ENCODE measurements around the gene MTERF4.

Gene MTERF4

DNA sequence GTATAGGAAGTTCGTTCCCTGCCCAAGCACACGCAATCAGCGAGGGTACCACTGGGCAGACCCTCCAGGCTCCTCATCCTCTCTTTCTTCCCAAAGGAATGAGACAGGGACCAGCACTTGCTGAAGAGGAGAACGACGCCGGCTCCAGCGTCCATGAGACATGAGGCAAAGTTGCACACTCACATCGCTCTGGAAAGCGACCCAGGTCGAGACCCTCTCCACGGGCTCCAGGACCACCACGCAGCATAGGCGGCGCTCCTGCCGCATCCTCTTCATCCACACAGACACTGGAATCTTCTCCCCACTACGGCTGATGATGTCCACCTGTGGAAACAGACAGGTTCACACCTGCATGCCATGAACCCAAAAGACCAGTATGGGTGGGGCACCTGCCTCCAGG is 36.4 kb upstream of the MTERF4 start:
- H3K4me3 Mint-ChIP-seq = no peak overlapping the region
- H3K36me3 Mint-ChIP-seq (ENCODE audit: low read depth) = peaks cover 22% of the 10 kb centered on the region
- no peak for DNase-seq
- H3K27me3 Mint-ChIP-seq = no peaks in the 10 kb centered on the region
- H3K9me3 Mint-ChIP-seq = no peaks in the 10 kb centered on the region
- ATAC-seq = no peak
- no peak overlapping the region for H3K27ac Mint-ChIP-seq
- H3K4me1 Mint-ChIP-seq = no peaks in the 10 kb centered on the region

DNA sequence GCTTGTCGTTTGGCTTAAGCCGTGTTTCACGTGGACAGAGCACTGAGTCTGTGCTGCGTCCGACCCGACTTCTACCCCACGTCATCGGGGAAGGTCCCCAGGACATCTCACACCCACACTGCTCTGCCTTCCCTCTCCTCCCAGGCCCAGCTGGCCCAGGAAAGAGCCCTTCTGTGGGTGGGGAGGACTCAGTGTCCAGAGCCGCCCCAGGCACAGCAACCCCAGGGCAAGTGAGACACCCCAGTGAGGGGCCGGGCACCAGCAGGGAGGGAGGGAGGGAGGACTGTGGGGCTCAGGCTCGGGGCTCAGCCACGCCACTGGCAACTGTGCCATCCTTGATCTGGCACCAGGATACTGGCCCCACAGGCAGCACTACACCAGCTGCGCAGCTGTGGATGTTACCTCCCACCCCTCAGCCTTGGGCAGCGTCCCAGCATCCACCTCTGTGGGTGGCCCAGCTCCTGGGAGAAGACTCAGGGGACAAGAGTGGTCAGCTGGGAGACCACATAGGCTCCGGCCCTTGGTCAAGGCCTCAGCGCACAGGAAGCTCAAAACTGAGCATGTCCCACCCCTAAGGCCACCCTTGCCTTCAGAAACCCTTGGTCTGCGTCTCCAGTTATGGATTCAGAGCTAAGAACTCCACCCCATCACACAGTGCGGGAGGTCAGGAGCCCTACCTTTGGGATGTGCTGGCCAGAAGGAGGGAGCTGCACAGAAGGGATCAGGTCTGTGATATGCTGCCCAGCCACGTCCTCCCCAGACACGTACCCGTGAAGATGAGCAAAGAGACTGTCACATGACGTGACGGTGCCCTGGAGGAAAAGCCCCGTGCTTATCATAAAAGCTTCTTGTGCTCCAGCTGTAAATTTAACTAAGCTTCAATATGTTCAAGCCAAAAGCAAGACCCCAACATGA is 35.4 kb upstream of the MTERF4 start:
- H3K9me3 Mint-ChIP-seq = no peaks in the 10 kb centered on the region
- peaks cover 29% of the 10 kb centered on the region for H3K36me3 Mint-ChIP-seq (ENCODE audit: low read depth)
- no peak for ATAC-seq
- no peak overlapping the region for H3K4me3 Mint-ChIP-seq
- no peaks in the 10 kb centered on the region for H3K4me1 Mint-ChIP-seq
- H3K27me3 Mint-ChIP-seq = no peaks in the 10 kb centered on the region
- DNase-seq = no peak
- no peak overlapping the region for H3K27ac Mint-ChIP-seq

DNA sequence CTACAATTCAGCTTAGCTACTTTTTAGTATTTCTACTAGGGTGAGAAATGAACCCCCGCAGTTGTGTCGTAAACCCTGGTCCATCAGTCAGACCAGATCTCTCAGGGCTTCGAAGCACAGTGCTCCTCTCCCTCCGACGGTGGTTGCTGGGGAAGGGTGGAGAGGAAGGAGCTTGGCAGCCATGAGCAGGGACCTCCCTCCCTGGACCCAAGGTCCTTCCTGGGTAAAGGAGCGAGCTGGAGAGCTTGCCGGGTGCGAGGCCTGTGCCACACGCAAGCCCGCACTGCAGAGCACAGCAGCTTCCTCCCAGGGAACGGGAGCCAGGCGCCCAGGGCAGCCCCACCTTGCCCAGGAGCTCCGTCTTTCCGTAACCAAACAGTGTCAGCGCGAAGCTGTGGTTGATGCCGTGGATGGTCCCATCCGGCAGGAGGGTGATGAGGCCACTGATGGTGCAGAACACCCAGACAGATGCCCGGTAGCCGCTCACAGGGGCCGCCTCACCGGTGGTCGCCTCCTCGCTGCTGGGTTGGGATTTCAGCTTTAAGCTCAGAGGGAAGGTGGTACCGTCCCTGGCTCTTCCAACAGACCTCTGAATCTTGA is 34.7 kb upstream of the MTERF4 start:
- H3K27me3 Mint-ChIP-seq = no peaks in the 10 kb centered on the region
- DNase-seq (no peak), ATAC-seq (no peak)
- H3K9me3 Mint-ChIP-seq = no peaks in the 10 kb centered on the region
- H3K4me3 Mint-ChIP-seq = no peak overlapping the region
- no peaks in the 10 kb centered on the region for H3K4me1 Mint-ChIP-seq
- H3K27ac Mint-ChIP-seq = no peak overlapping the region
- H3K36me3 Mint-ChIP-seq (ENCODE audit: low read depth) = peaks cover 26% of the 10 kb centered on the region

DNA sequence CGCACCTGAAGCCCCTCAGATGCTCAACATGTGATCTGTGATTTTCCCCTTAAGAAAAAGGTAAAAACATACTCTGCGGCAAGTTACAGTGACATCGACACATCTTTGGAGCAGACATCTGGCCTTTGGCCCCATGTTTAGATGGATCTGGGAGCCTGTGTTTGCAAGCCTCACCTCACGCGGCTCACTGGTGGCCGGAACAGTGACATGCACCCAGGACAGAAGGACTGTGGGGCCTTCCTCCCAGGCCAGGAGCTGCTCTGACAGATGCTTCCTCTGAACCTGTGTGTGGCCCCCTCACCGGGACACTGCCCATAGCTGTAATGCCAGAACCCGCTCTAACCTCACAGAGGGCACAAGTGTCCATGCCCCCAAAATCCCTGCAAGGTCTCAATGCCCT is 34.1 kb upstream of the MTERF4 start:
- no peak for ATAC-seq
- Mint-ChIP-seq H3K4me1 (no peaks in the 10 kb centered on the region), H3K36me3 (ENCODE audit: low read depth) (peaks cover 24% of the 10 kb centered on the region), H3K9me3 (no peaks in the 10 kb centered on the region), H3K27me3 (no peaks in the 10 kb centered on the region), H3K4me3 (no peak overlapping the region), H3K27ac (no peak overlapping the region)
- no peak for DNase-seq

DNA sequence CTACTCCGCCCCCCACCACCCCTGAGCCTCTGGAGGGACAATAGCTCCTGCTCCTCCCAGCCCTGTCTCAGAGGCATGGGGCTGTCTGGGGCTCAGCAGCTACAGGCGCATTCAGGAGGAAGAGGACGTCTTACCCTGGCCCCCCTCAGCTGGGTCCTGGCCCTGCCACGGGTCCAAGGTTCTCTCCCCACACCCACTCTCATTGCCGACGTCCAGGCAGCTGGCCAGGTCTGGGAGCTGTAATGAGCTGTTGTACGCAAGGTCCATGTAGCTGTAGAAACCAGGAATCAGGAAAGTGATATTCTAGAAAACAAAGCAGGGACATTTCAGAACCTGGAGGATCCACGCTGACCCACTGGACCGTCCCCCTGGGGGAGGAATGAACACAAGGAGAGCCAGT is 33.6 kb upstream of the MTERF4 start:
- Mint-ChIP-seq H3K27me3 (no peaks in the 10 kb centered on the region), H3K9me3 (no peaks in the 10 kb centered on the region), H3K27ac (no peak overlapping the region), H3K36me3 (ENCODE audit: low read depth) (peaks cover 25% of the 10 kb centered on the region), H3K4me3 (no peak overlapping the region), H3K4me1 (no peaks in the 10 kb centered on the region)
- ATAC-seq (no peak), DNase-seq (no peak)

DNA sequence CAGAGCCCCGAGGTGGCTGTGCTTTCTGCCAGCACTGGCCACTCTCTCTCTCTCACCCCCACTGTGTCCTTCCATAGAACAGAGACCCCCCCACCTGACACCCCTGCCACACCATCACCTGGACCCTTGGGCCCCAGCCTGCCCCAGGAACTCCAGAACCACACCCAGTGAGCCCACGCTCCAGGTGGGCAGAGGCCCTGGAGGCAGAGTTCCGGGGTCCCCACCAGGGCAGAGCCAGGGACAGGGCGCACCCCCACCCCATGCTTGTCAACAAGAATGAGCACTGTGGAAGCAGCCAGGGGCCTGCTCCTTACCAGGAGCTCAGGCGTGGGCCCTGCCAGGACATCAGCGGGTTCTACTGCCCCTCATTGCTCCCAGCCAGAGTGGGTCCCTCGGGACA is 32.6 kb upstream of the MTERF4 start:
- DNase-seq (no peak), ATAC-seq (no peak)
- no peaks in the 10 kb centered on the region for H3K27me3 Mint-ChIP-seq
- no peak overlapping the region for H3K4me3 Mint-ChIP-seq
- peaks cover 28% of the 10 kb centered on the region for H3K36me3 Mint-ChIP-seq (ENCODE audit: low read depth)
- no peak overlapping the region for H3K27ac Mint-ChIP-seq
- H3K4me1 Mint-ChIP-seq = peaks cover under 1% of the 10 kb centered on the region
- H3K9me3 Mint-ChIP-seq = no peaks in the 10 kb centered on the region

DNA sequence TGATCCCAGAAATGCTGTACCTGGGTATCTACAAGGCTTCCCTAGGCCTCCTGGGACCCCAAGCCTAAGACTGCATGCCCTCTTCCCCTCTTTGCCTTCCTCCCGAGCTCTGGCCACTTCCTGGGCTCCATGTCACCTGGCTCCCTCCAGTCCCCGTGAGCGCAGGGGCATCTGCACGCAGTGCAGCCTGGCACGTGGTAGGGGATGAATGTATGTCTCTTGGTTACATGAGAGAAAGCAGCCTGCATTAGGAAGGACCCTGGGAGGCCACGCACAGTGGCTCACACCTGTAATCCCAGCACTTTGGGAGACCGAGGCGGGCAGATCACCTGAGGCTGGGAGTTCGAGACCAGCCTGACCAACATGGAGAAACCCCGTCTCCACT is 31.3 kb upstream of the MTERF4 start:
- Mint-ChIP-seq H3K4me1 (peaks cover 12% of the 10 kb centered on the region), H3K36me3 (ENCODE audit: low read depth) (peaks cover 25% of the 10 kb centered on the region)
- DNase-seq = no peak

DNA sequence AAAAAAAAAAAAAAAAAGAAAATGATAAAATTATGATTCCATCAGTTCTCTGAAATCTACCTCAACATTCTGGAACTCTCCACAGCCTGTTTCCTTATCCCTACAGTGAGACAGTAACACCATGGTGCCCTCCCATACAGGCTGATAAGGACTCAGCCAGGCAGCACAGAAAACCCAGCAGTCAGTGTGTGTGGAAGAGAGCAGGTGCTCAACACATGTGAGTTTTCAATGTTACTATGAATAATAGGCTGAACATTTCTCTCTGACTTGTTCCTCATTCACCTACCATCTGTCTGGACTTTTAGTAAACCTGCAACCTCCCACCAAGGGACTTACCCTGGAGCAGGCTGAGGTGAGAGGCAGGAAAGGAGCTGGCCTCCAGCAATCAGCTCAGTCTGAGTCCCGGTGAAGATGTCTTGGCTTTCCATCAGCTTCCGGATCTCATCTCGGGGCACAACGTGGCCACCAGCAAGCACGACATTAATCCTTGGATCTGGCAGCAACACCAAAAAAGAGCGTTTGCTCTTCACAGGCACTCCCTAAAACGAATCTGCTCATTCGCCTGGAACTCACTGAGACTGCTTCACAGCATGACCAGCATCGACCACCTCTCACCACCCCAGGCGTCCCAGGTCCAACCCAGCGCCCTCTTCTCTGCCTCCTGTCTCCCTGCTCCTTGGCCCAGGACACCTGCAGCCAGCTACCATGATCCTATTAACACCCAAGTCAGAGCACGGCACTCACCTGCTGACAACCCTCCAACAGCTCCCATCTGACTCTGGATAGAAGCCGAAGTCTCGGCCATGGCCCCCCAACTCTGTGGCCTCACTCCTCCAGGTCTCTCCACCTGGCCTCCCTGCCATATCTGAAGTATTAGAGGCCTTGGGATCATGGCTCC is 30.7 kb upstream of the MTERF4 start:
- Mint-ChIP-seq H3K27me3 (no peaks in the 10 kb centered on the region), H3K9me3 (no peaks in the 10 kb centered on the region), H3K4me3 (no peak overlapping the region), H3K36me3 (ENCODE audit: low read depth) (peaks cover 23% of the 10 kb centered on the region), H3K27ac (peak overlapping the region; percentile 1), H3K4me1 (peaks cover 19% of the 10 kb centered on the region)
- ATAC-seq = no peak
- no peak for DNase-seq

More for the DNA sequence above, 31.3 kb upstream of the MTERF4 start:
- no peak for ATAC-seq
- Mint-ChIP-seq H3K4me3 (no peak overlapping the region), H3K27ac (no peak overlapping the region), H3K9me3 (no peaks in the 10 kb centered on the region), H3K27me3 (no peaks in the 10 kb centered on the region)

DNA sequence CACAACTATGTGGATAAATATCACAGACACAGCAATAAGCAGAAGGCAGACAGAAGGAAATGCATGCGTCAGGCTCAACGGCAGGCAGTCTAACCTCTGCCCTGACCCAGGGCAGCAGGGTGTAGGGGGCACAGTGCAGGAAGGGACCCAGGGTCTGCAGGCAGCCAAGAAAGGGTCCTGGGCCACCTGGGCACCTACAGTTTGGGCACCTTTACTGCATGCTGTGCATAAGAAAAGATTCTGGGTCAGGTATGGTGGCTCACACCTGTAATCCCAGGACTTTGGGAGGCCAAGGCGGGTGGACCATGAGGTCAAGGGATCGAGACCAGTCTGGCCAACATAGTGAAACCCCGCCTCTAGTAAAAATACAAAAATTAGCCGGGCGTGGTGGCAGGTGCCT is 29.4 kb upstream of the MTERF4 start:
- DNase-seq (no peak), ATAC-seq (no peak)
- peaks cover 26% of the 10 kb centered on the region for H3K4me1 Mint-ChIP-seq
- no peak overlapping the region for H3K4me3 Mint-ChIP-seq
- no peaks in the 10 kb centered on the region for H3K27me3 Mint-ChIP-seq
- H3K36me3 Mint-ChIP-seq (ENCODE audit: low read depth) = peaks cover 21% of the 10 kb centered on the region
- H3K27ac Mint-ChIP-seq = no peak overlapping the region
- H3K9me3 Mint-ChIP-seq = no peaks in the 10 kb centered on the region

DNA sequence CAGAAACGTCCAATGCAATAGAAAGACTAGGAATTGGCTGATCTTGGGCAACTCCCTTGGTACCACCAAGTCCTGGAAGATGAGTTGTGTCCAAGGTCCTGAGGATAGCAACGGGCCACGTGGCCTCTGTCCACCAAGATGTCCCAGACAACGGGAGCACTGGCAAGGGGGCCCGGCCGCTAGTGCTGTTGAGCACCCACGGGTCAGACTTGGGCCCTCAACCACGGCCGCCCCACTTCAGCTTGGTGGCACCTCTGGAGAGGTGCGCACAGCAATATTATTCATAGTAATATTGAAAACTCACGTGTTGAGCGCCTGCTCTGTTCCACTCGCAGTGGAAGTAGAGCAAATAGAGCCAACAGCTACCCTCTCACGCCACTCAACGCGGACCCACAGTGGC is 28.2 kb upstream of the MTERF4 start:
- Mint-ChIP-seq H3K27me3 (no peaks in the 10 kb centered on the region), H3K9me3 (no peaks in the 10 kb centered on the region), H3K27ac (no peak overlapping the region)

DNA sequence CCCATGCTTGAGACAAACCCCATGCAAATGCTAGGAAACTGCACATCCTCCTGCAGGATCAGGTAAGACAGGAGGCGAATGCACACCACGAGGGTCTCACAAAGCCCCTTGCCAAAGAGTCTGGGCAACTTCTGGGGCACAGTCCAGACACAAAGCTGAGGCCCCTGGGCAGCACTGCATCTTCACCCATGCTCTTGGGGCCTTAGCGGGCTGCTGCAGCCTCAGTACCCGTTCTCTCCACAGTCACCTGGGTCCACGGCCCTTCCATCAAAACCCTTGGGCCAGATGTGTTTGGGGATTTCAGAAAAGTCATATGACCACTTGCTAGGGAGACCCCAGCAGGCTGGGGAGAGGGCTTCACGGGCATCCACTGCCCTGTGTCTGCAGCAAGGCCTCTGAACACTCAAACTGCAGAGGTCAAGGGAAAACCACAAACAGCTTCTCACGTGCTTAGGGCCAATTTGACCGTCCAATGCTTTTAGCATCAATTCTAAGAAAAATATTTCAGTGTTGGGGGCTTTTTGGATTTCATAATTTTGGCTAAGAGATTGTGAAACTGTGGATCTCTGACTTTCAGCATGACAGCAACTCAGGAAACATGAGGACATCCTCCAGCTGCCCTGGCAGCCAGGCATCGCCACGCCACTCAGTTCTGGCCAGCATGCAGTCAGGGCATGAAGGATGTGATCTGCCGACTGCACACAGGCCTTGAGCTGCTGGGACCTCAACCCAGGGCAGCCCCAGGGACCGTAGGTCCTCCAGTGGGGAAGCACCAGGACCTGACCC is 27.2 kb upstream of the MTERF4 start:
- Mint-ChIP-seq H3K27ac (no peak overlapping the region), H3K9me3 (no peaks in the 10 kb centered on the region), H3K27me3 (no peaks in the 10 kb centered on the region), H3K36me3 (ENCODE audit: low read depth) (peaks cover 18% of the 10 kb centered on the region), H3K4me3 (no peak overlapping the region), H3K4me1 (peaks cover 28% of the 10 kb centered on the region)
- ATAC-seq (no peak), DNase-seq (no peak)

More for the DNA sequence above, 28.2 kb upstream of the MTERF4 start:
- H3K4me1 Mint-ChIP-seq = peaks cover 28% of the 10 kb centered on the region
- DNase-seq (no peak), ATAC-seq (no peak)
- peaks cover 16% of the 10 kb centered on the region for H3K36me3 Mint-ChIP-seq (ENCODE audit: low read depth)
- H3K4me3 Mint-ChIP-seq = no peak overlapping the region

DNA sequence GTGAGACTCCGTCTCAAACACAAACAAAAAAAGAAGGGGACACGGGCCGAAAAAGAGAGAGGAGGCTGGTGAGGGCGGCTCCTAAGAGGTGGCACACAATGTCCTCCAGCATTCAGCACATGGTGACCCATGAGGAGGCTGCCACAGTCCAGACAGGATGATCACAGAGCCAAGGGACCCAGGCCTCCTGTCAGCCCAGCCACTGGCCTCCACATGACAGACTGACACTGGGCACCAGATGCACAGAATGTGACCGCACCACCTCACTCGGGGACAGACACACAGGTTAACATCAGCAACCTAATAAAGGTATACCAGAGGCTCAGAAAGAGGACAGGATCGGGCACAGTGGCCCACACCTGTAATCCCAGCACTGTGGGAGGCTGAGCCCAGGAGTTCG is 26.2 kb upstream of the MTERF4 start:
- DNase-seq (no peak), ATAC-seq (no peak)
- no peaks in the 10 kb centered on the region for H3K9me3 Mint-ChIP-seq
- no peaks in the 10 kb centered on the region for H3K27me3 Mint-ChIP-seq
- peak overlapping the region; percentile 81 for H3K27ac Mint-ChIP-seq
- H3K36me3 Mint-ChIP-seq (ENCODE audit: low read depth) = peaks cover 22% of the 10 kb centered on the region
- H3K4me1 Mint-ChIP-seq = peaks cover 28% of the 10 kb centered on the region
- H3K4me3 Mint-ChIP-seq = no peak overlapping the region

DNA sequence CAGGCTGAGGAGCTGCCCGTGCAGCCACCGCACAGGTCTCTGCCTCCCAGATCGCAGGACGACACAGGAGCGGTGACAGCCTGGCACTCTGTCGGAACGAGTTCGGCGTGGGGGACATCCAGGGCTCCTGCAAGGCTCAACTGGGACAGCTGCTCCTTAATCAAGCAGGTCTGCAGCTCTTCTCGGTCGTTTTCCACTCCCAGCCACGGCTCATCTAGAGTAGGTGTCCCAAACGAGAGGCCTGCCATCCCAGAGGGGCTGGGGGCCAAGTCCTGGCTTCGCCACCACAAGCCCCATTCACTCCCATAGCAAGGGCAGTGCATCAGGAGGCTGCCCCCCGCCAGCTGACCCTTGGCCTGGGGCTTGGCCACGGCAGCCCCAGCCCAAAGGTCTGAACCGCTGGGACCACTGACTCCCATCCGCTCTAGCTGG is 24.7 kb upstream of the MTERF4 start:
- peaks cover 28% of the 10 kb centered on the region for H3K4me1 Mint-ChIP-seq
- no peaks in the 10 kb centered on the region for H3K9me3 Mint-ChIP-seq
- DNase-seq = no peak
- H3K27ac Mint-ChIP-seq = no peak overlapping the region
- H3K27me3 Mint-ChIP-seq = no peaks in the 10 kb centered on the region
- no peak for ATAC-seq
- no peak overlapping the region for H3K4me3 Mint-ChIP-seq
- peaks cover 16% of the 10 kb centered on the region for H3K36me3 Mint-ChIP-seq (ENCODE audit: low read depth)

DNA sequence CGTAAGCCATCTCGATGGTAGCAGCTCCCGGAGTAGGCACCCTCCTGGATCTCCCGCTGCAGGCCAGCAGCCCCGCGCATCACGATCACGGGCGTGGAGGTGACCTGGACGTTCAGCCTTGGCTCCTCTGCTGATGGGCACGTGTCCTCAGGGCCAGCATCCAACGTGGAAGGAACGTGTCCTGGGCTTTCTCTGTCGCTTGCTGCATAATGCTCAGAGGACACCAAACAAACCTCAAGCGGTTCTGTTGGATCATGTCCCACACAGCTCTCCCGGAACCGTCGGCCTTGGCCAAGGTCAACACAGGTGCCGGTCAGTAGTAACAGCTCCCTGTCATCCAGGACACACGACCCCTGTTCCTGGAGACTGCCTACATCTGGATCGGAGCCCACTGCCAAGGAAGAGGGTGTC is 24.1 kb upstream of the MTERF4 start:
- Mint-ChIP-seq H3K4me3 (no peak overlapping the region), H3K27ac (no peak overlapping the region), H3K9me3 (peaks cover under 1% of the 10 kb centered on the region), H3K4me1 (peaks cover 28% of the 10 kb centered on the region), H3K27me3 (no peaks in the 10 kb centered on the region), H3K36me3 (ENCODE audit: low read depth) (peaks cover 22% of the 10 kb centered on the region)
- ATAC-seq = no peak
- DNase-seq = no peak

Measured in activated naive CD8-positive, alpha-beta T cell treated with anti-CD3 and anti-CD28 coated beads, Interleukin-2, amount 50 U/mL, for 24 hours (primary cell).